SH-SY5Y (cell line): ENCODE data around the gene BCL2L14.

ENCODE experiments used
- GATA2 ChIP-seq: IDR thresholded peaks from 2 replicates; pipeline ENCODE4 v1.6.1; 2011; ENCODE audit warnings: mild to moderate bottlenecking, low read depth, low read length
- GATA3 ChIP-seq: IDR thresholded peaks from 2 replicates; pipeline ENCODE4 v1.6.1; 2011; ENCODE audit warnings: low read depth, mild to moderate bottlenecking, low read length, moderate library complexity

- no peak for TF ChIP-seq GATA2
- no peak for TF ChIP-seq GATA3
Observed at GRCh38 chr12:12128670-12129069, 57.9 kb downstream of the BCL2L14 start.
